Tibial nerve (tissue), 3 donors: ENCODE measurements around the gene GSTT2B.

ENCODE experiments used
- CTCF ChIP-seq, 5 experiments: fragments of 200-600 bp in 3 of 5; fragments of 450-650 bp in 2 of 5; sonication (generic) in 3 of 5; IDR thresholded peaks; one replicate each; pipeline ENCODE4 v1.5.1; 2016 to 2019; ENCODE audit warnings: antibody characterized with exemption in 5 of 5, mild to moderate bottlenecking in 3 of 5, moderate library complexity in 2 of 5
- POLR2A ChIP-seq, 2 donors: fragments of 450-650 bp; IDR thresholded peaks; one replicate each; pipeline ENCODE4 v1.6.1; 2017; ENCODE audit warnings: antibody characterized with exemption in 2 of 2, mild to moderate bottlenecking in 2 of 2, moderate library complexity in 2 of 2

GRCh38 chr22:24002851-24003250 is 41.9 kb upstream of the GSTT2B start:
- no peak for TF ChIP-seq CTCF (IDR thresholded peaks at IDR 0.05)
- no peak for TF ChIP-seq POLR2A (IDR thresholded peaks at IDR 0.05)
